Neuronal stem cell (in vitro differentiated cells): ENCODE measurements around the gene SMYD5.
"Not testable (repeated sequence)": the region's sequence is repeated elsewhere in the genome, so short reads cannot be mapped to it uniquely, and the experiment has no call there.

ENCODE experiments used
- DNase-seq: peaks from one replicate; pipeline ENCODE4 v3.0.0-alpha.2; 2013; ENCODE audit warnings: low spot score
- H2AFZ ChIP-seq: one replicate; pipeline ENCODE4 v1.6.1; 2013; ENCODE audit warnings: mild to moderate bottlenecking, low read length, inconsistent platforms
- H2AK5ac ChIP-seq: 2 replicates; pipeline ENCODE4 v1.6.1; 2013; ENCODE audit warnings: low read depth, mild to moderate bottlenecking, inconsistent platforms, low read length, moderate library complexity, mixed read lengths
- H2BK120ac ChIP-seq: 2 replicates; pipeline ENCODE4 v1.6.1; 2013; ENCODE audit warnings: low read depth, mild to moderate bottlenecking, inconsistent platforms, low read length, moderate library complexity, mixed read lengths
- H2BK12ac ChIP-seq: one replicate; pipeline ENCODE4 v1.6.1; 2013; ENCODE audit warnings: low read length, inconsistent platforms
- H2BK15ac ChIP-seq: 2 replicates; pipeline ENCODE4 v1.6.1; 2013; ENCODE audit warnings: mild to moderate bottlenecking, low read length, inconsistent platforms, mixed read lengths
- H2BK5ac ChIP-seq: one replicate; pipeline ENCODE4 v1.6.1; 2013; ENCODE audit warnings: inconsistent platforms, mild to moderate bottlenecking, low read length, moderate library complexity
- H3K14ac ChIP-seq: one replicate; pipeline ENCODE4 v1.6.1; 2013; ENCODE audit warnings: low read length, inconsistent platforms
- H3K18ac ChIP-seq: 2 replicates; pipeline ENCODE4 v1.6.1; 2013; ENCODE audit warnings: low read length, inconsistent platforms
- H3K23ac ChIP-seq: 2 replicates; pipeline ENCODE4 v1.6.1; 2013; ENCODE audit warnings: low read depth, mild to moderate bottlenecking, mixed read lengths, low read length, inconsistent platforms; ENCODE audit not compliant: poor library complexity
- H3K27ac ChIP-seq: replicated peaks from 3 replicates; pipeline ENCODE4 v1.5.1; 2013; ENCODE audit warnings: low read length, inconsistent platforms
- H3K27me3 ChIP-seq, 3 experiments: 2 replicates each; pipeline ENCODE4 v1.6.1; 2013; ENCODE audit warnings: low read length in 3 of 3, mild to moderate bottlenecking in 2 of 3, inconsistent platforms in 1 of 3, low read depth in 1 of 3, mixed read lengths in 1 of 3, moderate library complexity in 1 of 3; ENCODE audit not compliant: control insufficient read depth in 3 of 3, insufficient read depth in 3 of 3
- H3K36me3 ChIP-seq, 2 donors: replicated peaks in 1 of 2; 2 replicates each; pipeline ENCODE4 v1.6.1; 2013; ENCODE audit warnings: low read length in 2 of 2; ENCODE audit not compliant: control insufficient read depth in 2 of 2, insufficient read depth in 2 of 2
- H3K4ac ChIP-seq: 2 replicates; pipeline ENCODE4 v1.6.1; 2013; ENCODE audit warnings: inconsistent platforms, mild to moderate bottlenecking, low read length, moderate library complexity
- H3K4me1 ChIP-seq, 2 donors: 1 replicate in 1 of 2; 2 replicates in 1 of 2; pipeline ENCODE4 v1.6.1; 2013; ENCODE audit warnings: low read length in 2 of 2, low read depth in 1 of 2; ENCODE audit not compliant: control insufficient read depth in 2 of 2, insufficient read depth in 1 of 2
- H3K4me2 ChIP-seq: one replicate; pipeline ENCODE4 v1.6.1; 2013; ENCODE audit warnings: mild to moderate bottlenecking, low read length, inconsistent platforms; ENCODE audit not compliant: insufficient read depth, poor library complexity, severe bottlenecking
- H3K4me3 ChIP-seq, 2 donors: 2 replicates each; pipeline ENCODE4 v1.5.1; 2013; ENCODE audit warnings: low read length in 2 of 2, mild to moderate bottlenecking in 2 of 2, inconsistent platforms in 1 of 2, moderate library complexity in 1 of 2
- H3K79me1 ChIP-seq: one replicate; pipeline ENCODE4 v1.6.1; 2013; ENCODE audit warnings: low read depth, mild to moderate bottlenecking, inconsistent platforms, low read length, moderate library complexity
- H3K9ac ChIP-seq: one replicate; pipeline ENCODE4 v1.6.1; 2013; ENCODE audit warnings: mild to moderate bottlenecking, low read depth, low read length, inconsistent platforms; ENCODE audit not compliant: poor library complexity
- H3K9me3 ChIP-seq, 2 donors: replicated peaks in 1 of 2; 2 replicates each; pipeline versions ENCODE3 to v1.6.1; 2013; ENCODE audit warnings: low read length in 2 of 2, mild to moderate bottlenecking in 2 of 2, inconsistent platforms in 1 of 2, low read depth in 1 of 2, mixed read lengths in 1 of 2, moderate library complexity in 1 of 2; ENCODE audit not compliant: control insufficient read depth in 2 of 2, insufficient read depth in 1 of 2
- H4K8ac ChIP-seq: one replicate; pipeline ENCODE4 v1.6.1; 2013; ENCODE audit warnings: low read depth, mild to moderate bottlenecking, inconsistent platforms, low read length, moderate library complexity
- H4K91ac ChIP-seq: one replicate; pipeline ENCODE4 v1.6.1; 2013; ENCODE audit warnings: low read length, low read depth, mild to moderate bottlenecking, inconsistent platforms; ENCODE audit not compliant: poor library complexity
- WGBS, 2 donors: extraction: QIAGEN DNeasy Blood & Tissue Kit; methylation state at CpG; one replicate each; pipeline ENCODE4 v1.1.7; 2013; ENCODE audit warnings: missing lambda C conversion rate in 2 of 2, mixed read lengths in 1 of 2; ENCODE audit not compliant: insufficient read length in 2 of 2, insufficient replicate concordance in 1 of 2; ENCODE audit errors: extremely low coverage in 2 of 2; 5-methylcytosine and 5-hydroxymethylcytosine counted together

The SMYD5 gene

GRCh38 chr2:73170341-73170740 is 43.7 kb upstream of the SMYD5 start:
- not testable (repeated sequence) for H4K91ac ChIP-seq, H3K4me2 ChIP-seq, H3K9me3 ChIP-seq, H3K79me1 ChIP-seq, H2AK5ac ChIP-seq, H2BK15ac ChIP-seq, H3K36me3 ChIP-seq, H2AFZ ChIP-seq, H3K4me3 ChIP-seq, H2BK12ac ChIP-seq, H2BK5ac ChIP-seq, H3K4me1 ChIP-seq, H2BK120ac ChIP-seq, H3K27ac ChIP-seq, DNase-seq, H3K23ac ChIP-seq, H3K9ac ChIP-seq, H4K8ac ChIP-seq, H3K4ac ChIP-seq, H3K18ac ChIP-seq, H3K14ac ChIP-seq
- WGBS, 2 donors: no CpG with 5 or more reads among the region's 7 CpGs
- H3K27me3 ChIP-seq: peaks cover 4 to 29% (median 20%) of the 10 kb centered on the region in 3 experiments

- H3K27me3 ChIP-seq: peaks cover 16 to 54% (median 44%) of the 10 kb centered on the region in 3 experiments
These were observed 41.1 kb upstream of the SMYD5 start for GRCh38 chr2:73172963-73173362.

GRCh38 chr2:73173781-73174180 is 40.3 kb upstream of the SMYD5 start:
- H3K4ac ChIP-seq: no peak overlapping the region
- no peak overlapping the region for H2AK5ac ChIP-seq
- peaks cover 16% of the 10 kb centered on the region in 2 donors for H3K4me1 ChIP-seq
- H3K27ac ChIP-seq: no peak overlapping the region
- no peak overlapping the region for H3K14ac ChIP-seq
- peaks cover 16 to 62% (median 51%) of the 10 kb centered on the region in 3 experiments for H3K27me3 ChIP-seq
- H3K36me3 ChIP-seq: no peaks in the 10 kb centered on the region
- no peak overlapping the region for H3K4me2 ChIP-seq
- H3K18ac ChIP-seq: no peak overlapping the region
- H4K91ac ChIP-seq: no peak overlapping the region
- no peak overlapping the region for H3K9ac ChIP-seq
- H2AFZ ChIP-seq: no peak overlapping the region
- no peak overlapping the region for H3K23ac ChIP-seq
- no peak overlapping the region for H2BK12ac ChIP-seq
- H4K8ac ChIP-seq: no peak overlapping the region
- no peak overlapping the region for H2BK120ac ChIP-seq
- no peak for DNase-seq
- H3K79me1 ChIP-seq: peaks cover 2% of the 10 kb centered on the region
- no peak overlapping the region for H2BK15ac ChIP-seq
- H2BK5ac ChIP-seq: no peak overlapping the region
- no peaks in the 10 kb centered on the region for H3K9me3 ChIP-seq
- H3K4me3 ChIP-seq: no peak overlapping the region
- no CpG with 5 or more reads among the region's 7 CpGs for WGBS, 2 donors

More at GRCh38 chr2:73172963-73173362, 41.1 kb upstream of the SMYD5 start:
- Histone ChIP-seq H4K8ac (peak overlapping the region; percentile 72), H2BK15ac (no peak overlapping the region), H3K4me1 (peaks cover 16% of the 10 kb centered on the region in 2 donors), H3K4me3 (no peak overlapping the region), H2BK120ac (no peak overlapping the region), H3K9ac (no peak overlapping the region), H3K23ac (no peak overlapping the region), H2AFZ (no peak overlapping the region), H2BK12ac (no peak overlapping the region), H3K27ac (no peak overlapping the region), H3K4me2 (no peak overlapping the region), H2AK5ac (peak overlapping the region; percentile 70), H4K91ac (peak overlapping the region; percentile 64), H3K9me3 (no peaks in the 10 kb centered on the region), H3K79me1 (peaks cover 2% of the 10 kb centered on the region), H3K14ac (peak overlapping the region; percentile 21), H2BK5ac (no peak overlapping the region), H3K18ac (no peak overlapping the region), H3K4ac (no peak overlapping the region), H3K36me3 (no peaks in the 10 kb centered on the region)
- no peak for DNase-seq
- 100% methylated on average over 1 of the region's 6 CpGs; no CpG with 5 or more reads in 1 of the 2 donors for WGBS, 2 donors

GRCh38 chr2:73174244-73174643 is 39.8 kb upstream of the SMYD5 start:
- no peak overlapping the region for H4K91ac ChIP-seq
- no CpG with 5 or more reads among the region's 10 CpGs for WGBS, 2 donors
- H3K4me2 ChIP-seq: no peak overlapping the region
- no peak overlapping the region for H3K9ac ChIP-seq
- no peak overlapping the region for H2BK5ac ChIP-seq
- H3K27ac ChIP-seq: no peak overlapping the region
- peaks cover 2% of the 10 kb centered on the region for H3K79me1 ChIP-seq
- no peak for DNase-seq
- H3K9me3 ChIP-seq: no peaks in the 10 kb centered on the region
- no peaks in the 10 kb centered on the region for H3K36me3 ChIP-seq
- no peak overlapping the region for H3K4me3 ChIP-seq
- no peak overlapping the region for H3K23ac ChIP-seq
- peaks cover 16% of the 10 kb centered on the region in 2 donors for H3K4me1 ChIP-seq
- H3K4ac ChIP-seq: no peak overlapping the region
- peaks cover 16 to 65% (median 51%) of the 10 kb centered on the region in 3 experiments for H3K27me3 ChIP-seq
- H2AFZ ChIP-seq: no peak overlapping the region
- no peak overlapping the region for H3K14ac ChIP-seq
- H2BK120ac ChIP-seq: no peak overlapping the region
- H4K8ac ChIP-seq: no peak overlapping the region
- H2AK5ac ChIP-seq: no peak overlapping the region
- H2BK15ac ChIP-seq: no peak overlapping the region
- H2BK12ac ChIP-seq: no peak overlapping the region
- no peak overlapping the region for H3K18ac ChIP-seq
